ENCODE results near the gene ARHGEF28. TPM values are rescaled to one million over a fixed set of nuclear protein-coding genes. Genes with fewer than 3 reads are reported as not detected.

The ARHGEF28 gene
- total and polyA plus RNA-seq, 2 of the 4 experiments (the other 2 are of a cell fraction) = 3.6 to 16.0 TPM

GRCh38 chr5:73791389-73791788, 165.4 kb downstream of the ARHGEF28 start:
- intact Hi-C loops (cut with micrococcal nuclease) = loop anchor here (5.0 kb wide), 1 partner anchor 856 kb away; no protein-coding TSS in a partner anchor
- POLR2A ChIA-PET (ENCODE audit: unreplicated experiment) = no interaction called here
- in situ Hi-C loops (cut with MboI; ENCODE audit: low sequenced_read_pairs) = loop anchor here (5.0 to 10.0 kb wide), 2 partner anchors 204 to 853 kb away; partner anchors contain the start of gene ENC1

More at GRCh38 chr5:73791389-73791788, 165.4 kb downstream of the ARHGEF28 start:
- Histone ChIP-seq H2AK5ac (ENCODE audit: low read depth, low read length) (peak overlapping the region; percentile 70), H3K23ac (ENCODE audit: low read depth, low read length) (no peak overlapping the region), H2AK9ac (replicated peaks; ENCODE audit: low read depth, low read length, poor library complexity) (no peak overlapping the region), H4K8ac (ENCODE audit: low read depth in 2 of 2, low read length in 2 of 2) (peak overlapping the region in 1 of 2 experiments; percentile 33; a peak in 1 of 4 replicates), H3K56ac (ENCODE audit: extremely low read depth, insufficient read depth, low read length) (no peak overlapping the region), H3K27me3 (ENCODE audit: control insufficient read depth, insufficient read depth, low read length) (no peaks in the 10 kb centered on the region), H2BK120ac (ENCODE audit: low read depth, low read length) (peak overlapping the region; percentile 4; the same call in 1 of the 2 replicates), H3K4ac (ENCODE audit: low read depth, low read length) (peak overlapping the region; percentile 28; the same call in 1 of the 2 replicates), H2BK5ac (ENCODE audit: low read depth, low read length, poor library complexity, severe bottlenecking) (no peak overlapping the region), H4K20me1 (ENCODE audit: insufficient read depth, low read length) (no peaks in the 10 kb centered on the region), H3K9me1 (ENCODE audit: insufficient read depth, low read length) (peaks cover 10% of the 10 kb centered on the region), H4K5ac (ENCODE audit: low read depth, low read length) (no peak overlapping the region), H2BK20ac (ENCODE audit: low read depth, low read length) (peak overlapping the region; percentile 4; the same call in 1 of the 2 replicates), H3K14ac (replicated peaks; ENCODE audit: low read depth, low read length) (no peak overlapping the region), H2BK15ac (ENCODE audit: low read depth, low read length) (0 out of 3 replicates have a peak overlapping the region, but pooled peaks have one; percentile 56), H3K4me2 (ENCODE audit: low read depth, low read length) (no peak overlapping the region), H3K9me3 (ENCODE audit: control insufficient read depth, insufficient read depth, low read length) (no peaks in the 10 kb centered on the region), H2AFZ (replicated peaks; ENCODE audit: low read length, poor library complexity) (no peak overlapping the region), H3K18ac (ENCODE audit: low read depth, low read length) (no peak overlapping the region), H3K36me3 (ENCODE audit: control insufficient read depth, insufficient read depth, low read length) (no peaks in the 10 kb centered on the region), H3K79me1 (ENCODE audit: low read depth in 1 of 2, low read length in 2 of 2) (peaks cover 0 to 24% of the 10 kb centered on the region in 2 experiments; a peak in 2 of 4 replicates), H4K91ac (ENCODE audit: insufficient read depth, low read depth, low read length) (0 out of 2 replicates have a peak overlapping the region, but pooled peaks have one; percentile 33), H3K9ac (ENCODE audit: low read depth, low read length) (no peak overlapping the region), H3K4me1 (ENCODE audit: control insufficient read depth, insufficient read depth, low read length) (peaks cover 12% of the 10 kb centered on the region), H3K27ac (ENCODE audit: insufficient read depth, low read length) (no peak overlapping the region), H3K4me3 (ENCODE audit: insufficient read depth, low read depth, low read length) (no peak overlapping the region)
- BruUV-seq (replicated peaks) = no TSS peak
- ATAC-seq (ENCODE audit: low read depth) (no peak), DNase-seq (no peak)
- WGBS, 2 experiments (ENCODE audit: extremely low coverage in 2 of 2, insufficient read length in 1 of 2) = 100% methylated on average over 1 of the region's 4 CpGs; no CpG with 5 or more reads in 1 of the 2 experiments
- CTCF ChIA-PET = interaction anchor here (5.0 kb wide), 1 partner anchor 200 kb away, joined by 35 read pairs; no protein-coding TSS in a partner anchor
- TF ChIP-seq MXI1 (IDR thresholded peaks at IDR 0.05; ENCODE audit: borderline replicate concordance, low read depth, low read length) = no peak
- no peak for TF ChIP-seq RFX5 (IDR thresholded peaks at IDR 0.05; ENCODE audit: low read depth, low read length)
- TF ChIP-seq MAFK (IDR thresholded peaks at IDR 0.05; ENCODE audit: low read depth, low read length) = no peak
- TF ChIP-seq RCOR1 (IDR thresholded peaks at IDR 0.05; ENCODE audit: insufficient replicate concordance, low read length) = no peak
- no peak for TF ChIP-seq CEBPB (IDR thresholded peaks at IDR 0.05; ENCODE audit: low read depth, low read length)
- TF ChIP-seq RAD21 (IDR thresholded peaks at IDR 0.05; ENCODE audit: low read length) = no peak
- TF ChIP-seq FOS (IDR thresholded peaks at IDR 0.05; ENCODE audit: low read depth, low read length) = no peak
- no peak for TF ChIP-seq ELK1 (IDR thresholded peaks at IDR 0.05; ENCODE audit: borderline replicate concordance, low read depth, low read length)
- no peak for TF ChIP-seq SMC3 (IDR thresholded peaks at IDR 0.05; ENCODE audit: low read depth, low read length)
- TF ChIP-seq BHLHE40 (IDR thresholded peaks at IDR 0.05; ENCODE audit: low read depth, low read length) = no peak
- no peak for TF ChIP-seq CTCF (conservative IDR thresholded peaks at IDR 0.05; ENCODE audit: low read depth, low read length)
- no peak for TF ChIP-seq NFE2L2 (IDR thresholded peaks at IDR 0.05; ENCODE audit: low read depth, low read length)
- no peak for TF ChIP-seq POLR2A (IDR thresholded peaks at IDR 0.05; ENCODE audit: low read depth, low read length)
- no peak for TF ChIP-seq CHD1 (IDR thresholded peaks at IDR 0.05; ENCODE audit: low read depth, low read length)
- TF ChIP-seq USF2 (IDR thresholded peaks at IDR 0.05; ENCODE audit: low read depth, low read length) = no peak
- no peak for TF ChIP-seq MAZ (IDR thresholded peaks at IDR 0.05; ENCODE audit: borderline replicate concordance, low read depth, low read length)
- dilution Hi-C loops (cut with HindIII; ENCODE audit: low sequenced_read_pairs, unreplicated experiment) = loop anchor here (25.0 kb wide), 1 partner anchor 204 kb away; no protein-coding TSS in a partner anchor
